Brain pericyte (primary cell): ENCODE data around the gene EXTL2.
"Not testable (repeated sequence)": the region's sequence is repeated elsewhere in the genome, so short reads cannot be mapped to it uniquely, and the experiment has no call there.

Source experiments
- DNase-seq: peaks from one replicate; pipeline ENCODE4 v3.0.0-alpha.2; 2012; ENCODE audit warnings: low read depth, low spot score

Gene EXTL2

DNA sequence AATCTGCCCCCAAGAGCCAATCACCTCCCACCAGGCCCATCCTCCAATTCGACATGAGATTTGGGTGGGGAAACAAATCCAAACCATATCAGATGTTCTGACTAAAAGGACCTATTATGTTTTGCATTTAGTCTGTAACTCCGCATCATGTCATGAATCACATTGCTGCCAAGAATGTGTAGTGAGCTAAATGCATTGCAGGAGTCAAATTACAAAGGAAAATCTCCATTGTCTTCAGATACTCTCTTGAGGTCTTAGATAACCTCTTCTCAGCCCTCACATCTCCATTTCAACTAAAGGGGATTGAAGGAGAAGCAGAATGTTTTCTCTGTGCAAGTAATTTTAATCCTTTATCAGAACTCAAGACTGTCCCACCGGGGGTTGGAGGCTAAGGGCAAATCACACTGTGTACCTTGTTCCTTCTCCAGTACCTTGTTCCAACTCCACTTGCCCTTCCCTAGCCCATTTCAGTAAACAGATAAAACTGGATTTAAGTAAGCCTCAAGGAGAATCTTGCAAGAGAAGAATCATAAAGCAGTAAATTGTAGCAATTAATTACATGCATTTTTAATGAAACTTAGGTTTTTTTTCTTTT, 34.1 kb downstream of the EXTL2 start:
- DNase-seq, result no peak

DNA sequence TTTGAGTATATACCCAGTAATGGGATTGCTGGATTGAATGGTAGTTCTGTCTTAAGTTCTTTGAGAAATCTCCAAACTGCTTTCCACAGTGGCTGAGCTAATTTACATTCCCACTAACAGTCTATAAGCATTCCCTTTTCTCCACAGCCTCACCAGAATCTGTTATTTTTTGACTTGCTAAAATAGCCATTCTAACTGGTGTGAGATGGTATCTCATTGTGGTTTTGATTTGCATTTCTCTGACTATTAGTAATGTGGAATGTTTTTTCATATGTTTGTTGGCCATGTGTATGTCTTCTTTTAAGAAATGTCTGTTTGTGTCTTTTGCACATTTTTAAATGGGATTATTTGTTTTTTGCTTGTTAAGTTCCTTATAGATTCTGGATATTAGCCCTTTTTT, 39.5 kb downstream of the EXTL2 start:
- DNase-seq, result not testable (repeated sequence)

DNA sequence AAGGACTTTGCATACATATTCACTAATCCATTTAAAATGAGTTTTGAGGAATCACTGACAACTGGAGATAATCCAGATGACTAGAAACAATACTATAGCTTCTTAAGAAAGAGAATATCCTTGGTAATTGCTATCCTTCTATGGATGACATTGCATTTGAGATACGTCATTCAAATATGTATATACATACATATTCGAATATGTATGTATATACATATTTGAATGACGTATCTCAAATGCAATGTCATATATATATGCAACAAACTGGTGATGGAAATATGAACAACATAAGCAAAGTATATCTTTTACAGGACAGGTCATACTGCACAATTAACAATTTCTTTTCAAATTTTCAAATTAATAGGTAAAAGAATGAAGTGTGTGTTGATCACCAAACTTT, 41.7 kb downstream of the EXTL2 start:
- DNase-seq, result no peak

DNA sequence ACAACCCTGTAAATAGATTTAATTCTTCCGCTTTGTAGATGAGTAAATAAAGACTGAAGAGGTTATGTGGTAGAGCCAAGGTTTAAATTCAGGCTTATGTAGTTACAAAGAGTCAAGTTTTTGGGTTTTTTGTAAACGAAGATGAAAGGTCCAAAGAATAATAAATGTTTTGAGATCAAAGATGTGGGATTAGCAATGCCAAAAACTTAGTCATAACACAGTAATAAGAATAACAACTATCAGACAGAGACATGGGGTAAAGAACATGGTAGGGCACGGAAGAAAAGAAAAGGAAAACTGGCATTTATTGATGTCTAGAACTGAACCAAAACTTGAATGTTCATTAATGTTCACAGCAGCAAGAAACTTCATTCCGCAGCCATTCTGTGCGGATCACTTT, 42.9 kb downstream of the EXTL2 start:
- no peak for DNase-seq

DNA sequence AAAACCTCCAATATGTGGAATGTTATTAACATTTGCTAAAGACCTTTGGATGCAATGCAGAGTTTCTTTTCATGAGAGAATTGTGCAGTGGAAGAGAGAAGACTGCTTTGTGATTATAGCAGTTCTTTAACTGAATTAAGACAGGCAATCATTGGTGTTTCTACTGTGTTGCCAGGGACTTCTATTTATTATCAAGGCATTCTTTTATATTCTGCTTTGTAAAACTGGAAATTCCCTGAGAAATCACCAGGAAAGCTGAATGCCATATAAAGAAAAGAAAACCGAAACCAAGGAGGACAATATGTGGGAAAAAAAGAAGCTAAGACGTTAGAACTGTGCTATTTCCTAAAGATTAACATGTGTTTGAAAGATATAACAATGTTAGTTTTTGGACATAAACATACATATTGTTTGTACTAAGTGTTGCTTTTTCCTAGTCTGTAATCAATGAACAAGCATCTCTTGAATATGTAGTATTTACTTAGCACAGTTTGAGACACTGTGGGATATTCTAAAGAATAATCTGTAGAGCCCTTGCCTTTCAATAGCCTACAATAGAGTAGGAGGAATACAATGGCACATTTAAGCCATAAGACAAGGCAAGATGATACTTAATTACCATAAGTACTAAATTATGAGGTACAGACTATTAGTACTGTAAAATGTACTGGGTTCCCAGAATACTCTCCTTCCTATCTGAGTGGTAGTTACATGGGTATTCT, 47.1 kb downstream of the EXTL2 start:
- no peak for DNase-seq

DNA sequence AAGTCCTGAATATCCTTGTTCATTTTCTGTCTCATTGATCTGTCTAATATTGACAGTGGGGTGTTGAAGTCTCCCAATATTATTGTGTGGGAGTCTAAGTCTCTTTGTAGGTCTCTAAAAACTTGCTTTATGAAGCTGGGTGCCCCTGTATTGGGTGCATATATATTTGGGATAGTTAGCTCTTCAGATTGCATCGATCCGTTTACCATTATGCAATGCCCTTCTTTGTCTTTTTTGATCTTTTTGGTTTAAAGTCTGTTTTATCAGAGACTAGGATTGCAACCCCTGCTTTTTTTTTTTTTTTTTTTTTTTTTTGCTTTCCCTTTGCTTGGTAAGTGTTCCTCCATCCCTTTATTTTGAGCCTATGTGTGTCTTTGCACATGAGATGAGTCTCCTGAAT, 51.5 kb downstream of the EXTL2 start:
- DNase-seq, result not testable (repeated sequence)

DNA sequence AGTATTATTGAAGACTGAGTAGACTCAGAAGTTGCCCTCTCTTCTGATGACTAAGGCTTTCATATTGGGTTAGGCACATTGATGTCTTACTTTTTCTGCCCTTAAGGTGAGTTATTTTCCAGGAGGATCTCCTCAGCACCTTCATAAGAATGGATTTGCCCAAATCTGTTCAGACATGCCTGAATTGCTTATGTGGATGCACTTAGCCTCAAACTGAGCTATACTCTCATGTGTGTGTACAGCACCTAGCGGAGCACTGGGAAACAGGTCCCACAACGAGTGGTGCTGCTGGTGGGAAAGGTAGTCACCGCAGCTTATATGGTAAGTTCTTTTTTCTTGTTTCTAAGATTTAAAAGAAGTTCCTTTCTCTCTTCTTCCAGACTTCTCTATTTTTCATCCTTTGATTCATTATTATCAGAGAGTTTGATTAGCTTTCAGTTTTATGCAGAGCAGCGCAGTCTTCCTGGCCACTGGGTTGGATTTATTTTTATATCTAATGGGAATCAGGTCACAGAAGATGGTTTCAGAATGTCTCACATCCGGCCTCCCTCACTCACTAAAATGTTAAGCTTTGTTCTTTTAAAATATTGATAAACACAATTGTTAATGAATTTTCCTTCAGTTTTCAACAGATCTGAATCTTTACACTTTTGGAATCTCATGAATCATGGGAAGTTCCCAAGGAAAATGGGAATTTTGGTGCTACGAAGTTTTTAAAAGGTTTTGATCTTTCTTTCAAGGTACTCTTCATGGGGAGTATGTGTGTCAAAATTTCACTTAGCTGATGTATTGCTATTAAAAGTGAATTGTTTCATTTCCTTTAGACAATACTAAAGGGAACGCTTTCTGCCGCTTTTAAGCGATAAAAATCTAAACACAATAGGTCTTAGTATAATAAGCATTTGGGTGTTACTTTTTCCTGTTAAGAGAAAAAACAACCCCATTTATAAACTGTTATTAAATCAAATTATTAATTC, 58.5 kb downstream of the EXTL2 start:
- no peak for DNase-seq

DNA sequence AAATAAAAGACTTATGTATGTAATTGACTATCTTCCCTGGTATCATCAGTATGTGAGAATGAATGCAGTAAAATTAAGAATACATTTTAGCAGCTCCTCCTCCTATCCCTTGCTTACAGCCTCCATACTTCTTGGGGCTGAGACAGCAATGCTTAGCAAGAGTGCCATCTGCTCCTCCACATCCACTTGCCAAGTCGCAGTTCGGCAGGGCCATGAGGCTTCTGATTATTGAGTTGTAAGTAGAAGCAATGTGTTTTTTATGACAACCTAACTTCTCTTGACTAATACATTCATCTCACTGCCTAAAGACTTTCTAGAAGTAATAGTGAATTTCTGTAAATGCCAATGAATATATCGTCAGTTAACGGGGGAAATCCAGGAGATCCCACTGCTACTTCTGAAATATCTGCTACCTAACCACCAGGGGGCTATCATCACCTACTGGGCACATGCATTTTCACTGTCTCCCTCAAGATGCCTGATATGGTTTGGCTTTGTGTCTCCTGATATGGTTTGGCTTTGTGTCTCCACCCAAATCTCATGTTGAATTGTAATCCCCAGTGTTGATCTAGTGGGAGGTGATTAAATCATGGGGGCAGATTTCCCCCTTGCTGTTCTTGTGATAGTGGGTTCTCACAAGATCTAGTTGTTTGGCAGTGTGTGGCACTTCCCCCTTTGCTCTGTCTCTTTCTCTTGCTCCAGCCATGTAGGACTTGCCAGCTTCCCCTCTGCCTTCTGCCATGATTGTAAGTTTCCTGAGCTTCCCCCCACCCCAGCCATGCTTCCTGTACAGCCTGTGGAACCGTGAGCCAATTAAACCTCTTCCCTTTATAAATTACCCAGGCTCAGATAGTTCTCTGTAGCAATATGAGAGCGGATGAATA, 59.6 kb downstream of the EXTL2 start:
- DNase-seq, result no peak

DNA sequence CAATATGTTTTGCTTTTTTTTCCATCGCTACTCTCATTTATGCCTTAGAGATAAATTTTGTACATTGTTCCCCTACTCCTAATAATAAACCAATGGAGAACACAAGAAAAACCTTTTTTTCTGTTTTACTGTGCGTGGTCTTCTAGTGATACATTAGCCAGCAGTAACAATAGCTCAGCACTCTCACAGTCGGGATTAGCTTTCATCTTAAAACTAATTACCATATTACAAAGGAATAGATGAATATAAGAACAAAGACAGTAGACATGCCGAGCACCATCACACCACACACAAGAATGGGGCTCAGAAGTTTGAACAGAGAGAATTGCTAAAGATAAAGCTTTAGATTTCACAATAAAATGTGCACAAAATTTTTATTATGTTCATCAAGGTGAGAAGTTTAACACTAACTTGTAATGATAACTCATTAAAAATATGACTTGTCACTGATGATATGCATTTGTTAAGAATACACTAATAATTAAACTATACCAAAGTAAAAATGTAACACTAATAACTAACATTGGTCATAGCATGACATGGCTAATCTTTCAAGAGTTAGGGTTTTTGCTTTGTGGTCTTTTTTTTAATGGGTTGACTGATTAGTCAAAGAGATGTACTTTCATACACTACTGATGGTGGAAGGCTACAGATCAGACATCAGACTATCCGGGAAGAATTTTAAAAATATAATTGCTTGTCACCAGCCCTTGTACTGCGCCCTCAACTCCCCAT, 61.8 kb downstream of the EXTL2 start:
- no peak for DNase-seq

DNA sequence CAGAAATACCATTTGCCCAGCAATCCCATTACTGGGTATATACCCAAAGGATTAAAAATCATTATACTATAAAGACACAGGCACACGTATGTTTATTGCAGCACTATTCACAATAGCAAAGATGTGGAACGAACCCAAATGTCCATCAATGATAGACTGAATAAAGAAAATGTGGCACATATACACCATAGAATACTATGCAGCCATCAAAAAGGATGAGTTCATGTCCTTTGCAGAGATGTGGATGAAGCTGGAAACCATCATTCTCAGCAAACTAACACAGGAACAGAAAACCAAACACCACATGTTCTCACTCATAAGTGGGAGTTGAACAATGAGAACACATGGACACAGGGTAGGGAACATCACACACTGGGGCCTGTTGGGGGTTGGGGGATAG, 69.0 kb downstream of the EXTL2 start:
- DNase-seq, result not testable (repeated sequence)
